ENCODE results near the gene CDK12. TPM values are rescaled to one million over a fixed set of nuclear protein-coding genes. Genes with fewer than 3 reads are reported as not detected.

CDK12 gene
- total and polyA plus RNA-seq, 9 of the 15 experiments (the other 6 are each of a cell fraction or from before 2014, with no cell fraction given), result 3.4 to 65.6 (median 36.8) TPM

GRCh38 chr17:39547713-39548478 lies 86.6 kb downstream of the CDK12 start (continued):
- TF ChIP-seq CTBP1 (IDR thresholded peaks at IDR 0.05; ENCODE audit: borderline replicate concordance) (peak; percentile 41; the same call in 1 of the 2 replicates), HMG20A (CRISPR knock-in tag; conservative IDR thresholded peaks at IDR 0.05) (no peak), SP1 (CRISPR knock-in tag; IDR thresholded peaks at IDR 0.05) (0 out of 2 replicates have a peak, but pooled peaks have one; percentile 22), STAG1 (CRISPR knock-in tag; IDR thresholded peaks at IDR 0.05; ENCODE audit: borderline replicate concordance) (0 out of 2 replicates have a peak, but pooled peaks have one; percentile 41), XRCC4 (IDR thresholded peaks at IDR 0.05; ENCODE audit: extremely low read depth, insufficient read depth, insufficient read length) (no peak), TFAP4 (CRISPR knock-in tag; IDR thresholded peaks at IDR 0.05; ENCODE audit: borderline replicate concordance) (0 out of 2 replicates have a peak, but pooled peaks have one; percentile 36), ZNF277 (CRISPR knock-in tag; IDR thresholded peaks at IDR 0.05; ENCODE audit: borderline replicate concordance) (no peak), SREBF1 (IDR thresholded peaks at IDR 0.05; ENCODE audit: borderline replicate concordance, low read depth, low read length) (no peak), ZBTB34 (CRISPR knock-in tag; IDR thresholded peaks at IDR 0.05) (no peak), HNRNPL (IDR thresholded peaks at IDR 0.05; ENCODE audit: low read depth, low read length) (no peak), MAX (CRISPR knock-in tag; IDR thresholded peaks at IDR 0.05) (0 out of 2 replicates have a peak, but pooled peaks have one; percentile 17), E2F8 (IDR thresholded peaks at IDR 0.05; ENCODE audit: low read depth, partially characterized antibody) (no peak), TAF9B (IDR thresholded peaks at IDR 0.05; ENCODE audit: partially characterized antibody) (no peak), SRSF3 (IDR thresholded peaks at IDR 0.05; ENCODE audit: insufficient read depth, low read length) (no peak), SIN3B (IDR thresholded peaks at IDR 0.05; ENCODE audit: low read depth) (0 out of 2 replicates have a peak, but pooled peaks have one; percentile 9), SMC3 (conservative IDR thresholded peaks at IDR 0.05; ENCODE audit: insufficient read depth, low read depth, low read length) (peak; percentile 75), DDX20 (tag; IDR thresholded peaks at IDR 0.05; ENCODE audit: low read depth) (no peak), HMBOX1 (IDR thresholded peaks at IDR 0.05) (no peak), PHB (CRISPR knock-in tag; IDR thresholded peaks at IDR 0.05) (no peak)

Measured in K562 (cell line).